HEK293 (cell line): Measurements from ENCODE around the gene ARHGAP45.
A peak's percentile ranks its signal among the peaks of the same experiment; 100 is the strongest.

Experiments
- AEBP2 ChIP-seq: fragments of 450-650 bp; formaldehyde crosslinking; IDR thresholded peaks from 2 replicates; pipeline ENCODE4 v1.5.1; 2016; ENCODE audit warnings: missing biosample characterization, missing genetic modification characterization, borderline replicate concordance
- ELK4 ChIP-seq: IDR thresholded peaks from 2 replicates; pipeline ENCODE4 v1.6.1; 2011; ENCODE audit warnings: mild to moderate bottlenecking, low read depth, low read length, borderline replicate concordance
- HOXA7 ChIP-seq: sonication (generic); formaldehyde crosslinking; IDR thresholded peaks from 2 replicates; pipeline ENCODE4 v1.8.1; 2022; ENCODE audit warnings: missing genetic modification reagents, borderline replicate concordance
- IKZF3 ChIP-seq: fragments of 450-650 bp; IDR thresholded peaks from 2 replicates; pipeline ENCODE4 v1.5.0; 2018; ENCODE audit warnings: missing biosample characterization, mild to moderate bottlenecking, missing genetic modification characterization, moderate library complexity
- KLF7 ChIP-seq: fragments of 450-650 bp; formaldehyde crosslinking; IDR thresholded peaks from 2 replicates; pipeline ENCODE4 v1.5.1; 2016; ENCODE audit warnings: missing biosample characterization, missing genetic modification characterization, borderline replicate concordance
- PBX3 ChIP-seq: sonication (generic); formaldehyde crosslinking; IDR thresholded peaks from 2 replicates; pipeline ENCODE4 v1.8.1; 2022; ENCODE audit warnings: mild to moderate bottlenecking, moderate library complexity, missing genetic modification reagents
- PRDM10 ChIP-seq: fragments of 450-650 bp; formaldehyde crosslinking; IDR thresholded peaks from 2 replicates; pipeline ENCODE4 v1.5.1; 2016; ENCODE audit warnings: missing biosample characterization, missing genetic modification characterization
- PRDM2 ChIP-seq: fragments of 450-650 bp; formaldehyde crosslinking; IDR thresholded peaks from 2 replicates; pipeline ENCODE4 v1.5.1; 2016; ENCODE audit warnings: missing biosample characterization, missing genetic modification characterization, borderline replicate concordance
- ZBTB48 ChIP-seq: fragments of 450-650 bp; formaldehyde crosslinking; IDR thresholded peaks from 2 replicates; pipeline ENCODE4 v1.5.1; 2016; ENCODE audit warnings: missing biosample characterization, missing genetic modification characterization
- ZBTB8A ChIP-seq: fragments of 450-650 bp; formaldehyde crosslinking; IDR thresholded peaks from 2 replicates; pipeline ENCODE4 v1.5.1; 2016; ENCODE audit warnings: missing biosample characterization, missing genetic modification characterization
- ZNF10 ChIP-seq: fragments of 450-650 bp; formaldehyde crosslinking; IDR thresholded peaks from 2 replicates; pipeline ENCODE4 v1.5.1; 2017; ENCODE audit warnings: missing biosample characterization, missing genetic modification characterization
- ZNF169 ChIP-seq: fragments of 450-650 bp; formaldehyde crosslinking; IDR thresholded peaks from 2 replicates; pipeline ENCODE4 v1.5.1; 2016; ENCODE audit warnings: missing biosample characterization, missing genetic modification characterization
- ZNF223 ChIP-seq: fragments of 450-650 bp; formaldehyde crosslinking; IDR thresholded peaks from 2 replicates; pipeline ENCODE4 v1.5.1; 2016; ENCODE audit warnings: missing biosample characterization, missing genetic modification characterization
- ZNF248 ChIP-seq: fragments of 450-650 bp; formaldehyde crosslinking; IDR thresholded peaks from 2 replicates; pipeline ENCODE4 v1.5.1; 2017; ENCODE audit warnings: missing biosample characterization, missing genetic modification characterization
- ZNF26 ChIP-seq: fragments of 450-650 bp; formaldehyde crosslinking; IDR thresholded peaks from 2 replicates; pipeline ENCODE4 v1.5.1; 2016; ENCODE audit warnings: missing biosample characterization, missing genetic modification characterization
- ZNF266 ChIP-seq: fragments of 450-650 bp; formaldehyde crosslinking; IDR thresholded peaks from 2 replicates; pipeline ENCODE4 v1.5.1; 2016; ENCODE audit warnings: missing biosample characterization, missing genetic modification characterization, low read depth
- ZNF292 ChIP-seq: fragments of 450-650 bp; formaldehyde crosslinking; IDR thresholded peaks from 2 replicates; pipeline ENCODE4 v1.5.1; 2016; ENCODE audit warnings: low read depth, missing biosample characterization, missing genetic modification characterization, borderline replicate concordance
- ZNF341 ChIP-seq: fragments of 450-650 bp; formaldehyde crosslinking; IDR thresholded peaks from 2 replicates; pipeline ENCODE4; 2016; ENCODE audit warnings: low read depth, missing biosample characterization, missing genetic modification characterization
- ZNF37A ChIP-seq: fragments of 450-650 bp; IDR thresholded peaks from 2 replicates; pipeline ENCODE4 v1.5.1; 2018; ENCODE audit warnings: missing biosample characterization, missing genetic modification characterization
- ZNF423 ChIP-seq: fragments of 450-650 bp; formaldehyde crosslinking; IDR thresholded peaks from 2 replicates; pipeline ENCODE4 v1.5.1; 2016; ENCODE audit warnings: missing biosample characterization, missing genetic modification characterization
- ZNF548 ChIP-seq: fragments of 450-650 bp; formaldehyde crosslinking; IDR thresholded peaks from 2 replicates; pipeline ENCODE4 v1.5.1; 2016; ENCODE audit warnings: missing biosample characterization, missing genetic modification characterization
- ZNF596 ChIP-seq: fragments of 450-650 bp; IDR thresholded peaks from 2 replicates; pipeline ENCODE4 v1.5.0; 2018; ENCODE audit warnings: missing biosample characterization, mild to moderate bottlenecking, missing genetic modification characterization, moderate library complexity
- ZNF610 ChIP-seq: fragments of 450-650 bp; formaldehyde crosslinking; IDR thresholded peaks from 2 replicates; pipeline ENCODE4 v1.5.1; 2016; ENCODE audit warnings: missing biosample characterization, missing genetic modification characterization, borderline replicate concordance
- ZNF660 ChIP-seq: fragments of 450-650 bp; IDR thresholded peaks from 2 replicates; pipeline ENCODE4 v1.5.1; 2018; ENCODE audit warnings: missing biosample characterization, mild to moderate bottlenecking, missing genetic modification characterization

Gene ARHGAP45

GRCh38 chr19:1039646-1040475, 27.1 kb upstream of the ARHGAP45 start, which contains the start of gene ABCA7 (continued):
- TF ChIP-seq ZNF266: no peak
- no peak for TF ChIP-seq ZNF37A (tag by site-specific recombination)
- TF ChIP-seq HOXA7 (CRISPR knock-in tag): no peak
- TF ChIP-seq ZBTB48: peak; percentile 92
- TF ChIP-seq ZNF26 (tag by site-specific recombination): no peak
- TF ChIP-seq ZNF548 (tag by site-specific recombination): no peak
- peak; percentile 98 for TF ChIP-seq PRDM10 (tag by site-specific recombination)
- no peak for TF ChIP-seq PRDM2 (tag by site-specific recombination)
- no peak for TF ChIP-seq ZNF223 (tag by site-specific recombination)
- TF ChIP-seq ZNF423 (tag by site-specific recombination): no peak
- peak; percentile 94 for TF ChIP-seq IKZF3 (tag by site-specific recombination)
- TF ChIP-seq ZNF10 (tag by site-specific recombination): no peak
- no peak for TF ChIP-seq ZNF248 (tag by site-specific recombination)
- peak; percentile 53; the same call in 1 of the 2 replicates for TF ChIP-seq KLF7 (tag by site-specific recombination)
- no peak for TF ChIP-seq ZNF660 (tag by site-specific recombination)
- peak; percentile 90 for TF ChIP-seq ZBTB8A (tag by site-specific recombination)
- no peak for TF ChIP-seq ZNF169 (tag by site-specific recombination)
- TF ChIP-seq ZNF610 (tag by site-specific recombination): peak; percentile 13; the same call in 1 of the 2 replicates
- peak; percentile 88 for TF ChIP-seq ZNF341 (tag by site-specific recombination)
- peak; percentile 100 for TF ChIP-seq PBX3 (CRISPR knock-in tag)
- no peak for TF ChIP-seq AEBP2 (tag by site-specific recombination)
- peak; percentile 5; the same call in 1 of the 2 replicates for TF ChIP-seq ZNF292
- no peak for TF ChIP-seq ZNF596 (tag by site-specific recombination)
- no peak for TF ChIP-seq ELK4
